Right lobe of liver (tissue), 4 donors: ENCODE data around the gene PDIA4.

Source experiments
- CTCF ChIP-seq, 4 donors: fragments of 200-600 bp in 3 of 4; fragments of 450-650 bp in 1 of 4; IDR thresholded peaks; one replicate each; pipeline versions ENCODE4 v1.5.1 to v1.8.0; 2016 to 2022; ENCODE audit warnings: antibody characterized with exemption in 4 of 4, mild to moderate bottlenecking in 2 of 4
- POLR2A ChIP-seq: fragments of 450-650 bp; IDR thresholded peaks from one replicate; pipeline ENCODE4 v1.6.1; 2017; ENCODE audit warnings: antibody characterized with exemption, mild to moderate bottlenecking
- donor health status: DM: no; HTN: no; CAD: no.
- donor health status: DM: no; HTN: no; CAD: no.
- donor health status: DM: no; HTN: yes; CAD: no.

- TF ChIP-seq CTCF (IDR thresholded peaks at IDR 0.05) (no peak), POLR2A (no peak)
Measured at GRCh38 chr7:148964483-148965267, 63.6 kb downstream of the PDIA4 start.
